ENCODE measurements around the gene NAALADL2. TPM values are rescaled to one million over a fixed set of nuclear protein-coding genes. Genes with fewer than 3 reads are reported as not detected.

The NAALADL2 gene
- total RNA-seq, result not detected

DNA sequence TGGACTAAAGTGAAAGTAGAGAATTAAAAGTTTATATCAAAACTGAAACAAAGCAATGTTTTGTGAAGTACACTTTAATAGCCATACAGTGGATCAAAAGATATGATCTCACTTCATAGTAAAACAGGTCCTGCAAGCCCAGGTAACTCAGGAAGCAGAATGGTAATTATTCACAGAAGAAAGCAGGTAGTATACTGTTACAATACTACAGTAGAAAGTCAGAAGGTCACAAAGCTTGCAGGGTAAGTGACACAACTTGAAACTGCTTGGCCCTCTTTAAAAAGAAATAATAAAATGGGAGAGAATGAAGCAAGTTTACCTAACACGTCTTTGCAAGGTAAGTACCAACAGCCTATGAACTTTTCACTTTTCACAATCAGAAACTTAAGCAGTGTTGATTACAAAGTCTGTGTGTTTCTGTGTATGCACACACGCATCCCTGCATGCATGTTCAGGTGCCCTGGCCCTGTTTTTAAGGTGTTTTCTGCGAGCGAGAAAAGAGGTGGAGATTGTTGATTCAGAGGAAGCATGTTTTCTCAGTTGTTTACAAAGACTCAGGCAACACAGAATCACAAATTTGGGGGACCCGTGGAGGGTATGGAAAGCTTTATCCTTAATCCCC is at the start of gene NAALADL2:
NAALADL2 (plus strand) TSS at position 221 of the 622 bp plus-strand sequence.
- DNase-seq, result no peak

DNA sequence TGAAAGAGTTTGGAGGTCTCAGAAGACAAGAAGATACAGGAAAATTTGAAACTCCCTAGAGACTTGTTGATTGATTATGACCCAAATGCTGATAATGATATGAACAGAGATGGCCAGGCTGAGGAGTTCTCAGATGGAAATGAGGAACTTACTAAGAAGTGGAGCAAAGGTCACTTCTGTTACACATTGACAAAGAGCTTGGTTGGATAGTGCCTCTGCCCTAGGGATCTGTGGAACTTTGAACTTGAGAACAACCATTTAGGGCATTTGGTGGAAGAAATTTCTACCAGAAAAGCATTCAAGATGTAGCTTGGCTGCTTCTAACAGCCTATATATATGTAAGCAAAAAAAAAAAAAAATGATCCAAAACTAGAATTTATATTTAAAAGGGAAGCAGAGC is 48.9 kb upstream of the NAALADL2 start:
- no peak for DNase-seq

DNA sequence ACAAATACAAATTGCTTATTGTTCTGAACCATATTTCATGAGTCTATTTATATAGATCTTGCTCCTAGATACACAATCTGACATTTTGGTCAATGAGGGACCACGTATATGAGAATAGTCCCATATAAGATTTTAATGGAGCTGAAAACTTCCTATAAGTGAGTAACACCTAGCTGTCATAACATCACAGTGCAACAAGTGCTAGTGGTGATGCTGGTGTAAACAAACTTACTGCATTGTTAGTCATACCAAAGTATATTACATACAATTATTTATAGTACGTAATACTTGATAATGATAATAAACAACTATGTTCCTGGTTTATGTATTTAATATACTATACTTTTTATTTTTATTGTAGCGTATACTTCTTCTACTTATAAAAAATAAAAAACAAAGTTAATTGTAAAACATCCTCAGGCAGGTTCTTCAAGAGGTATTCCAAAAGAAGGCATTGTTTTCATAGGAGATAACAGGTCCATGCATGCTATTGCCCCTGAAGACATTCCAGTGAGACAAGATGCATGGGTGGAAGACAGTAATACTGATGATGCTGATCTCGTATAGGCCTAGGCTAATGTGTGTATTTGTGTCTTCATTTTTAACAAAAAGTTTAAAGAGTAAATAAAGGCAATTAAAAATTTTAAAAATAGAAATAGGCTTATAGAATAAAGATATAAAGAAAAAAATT is 46.8 kb upstream of the NAALADL2 start:
- no peak for DNase-seq

DNA sequence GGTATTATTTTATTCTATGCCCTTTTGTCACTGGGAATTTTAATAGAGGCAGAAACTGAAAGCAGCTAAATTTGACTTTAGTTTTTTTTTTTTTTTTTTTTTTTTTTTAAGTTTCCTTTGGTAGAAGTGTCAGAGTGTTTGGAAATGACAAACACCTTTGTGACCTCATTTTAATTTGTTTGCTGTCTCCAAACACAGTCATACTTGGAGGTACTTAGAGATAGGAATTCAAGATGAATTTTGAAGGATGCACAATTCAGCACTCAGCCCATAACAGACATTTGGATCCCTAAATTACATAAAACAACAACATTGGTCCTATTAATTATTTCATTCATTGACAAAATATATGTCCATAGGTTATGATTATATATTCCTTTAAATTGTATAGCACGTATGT is 43.4 kb upstream of the NAALADL2 start:
- DNase-seq, result no peak

DNA sequence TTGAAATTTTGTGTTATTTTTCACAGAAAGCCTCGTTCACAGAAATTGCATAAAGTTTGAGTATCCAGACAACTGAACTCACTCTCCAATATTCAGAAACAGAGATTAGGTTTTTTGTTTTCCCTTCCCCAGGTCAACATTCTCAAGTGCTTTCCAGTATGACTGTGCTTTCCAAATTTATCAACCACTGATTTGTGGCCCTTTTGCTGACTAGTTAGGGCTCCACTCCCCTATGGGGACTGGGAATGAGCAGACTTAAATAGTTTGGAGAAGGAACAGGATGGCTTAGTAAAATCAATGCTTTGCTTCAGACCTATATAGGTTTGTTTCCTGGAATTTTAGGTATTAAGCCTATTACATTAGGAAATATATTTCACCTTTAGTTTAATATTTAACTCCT is 38.2 kb upstream of the NAALADL2 start:
- DNase-seq, result no peak

DNA sequence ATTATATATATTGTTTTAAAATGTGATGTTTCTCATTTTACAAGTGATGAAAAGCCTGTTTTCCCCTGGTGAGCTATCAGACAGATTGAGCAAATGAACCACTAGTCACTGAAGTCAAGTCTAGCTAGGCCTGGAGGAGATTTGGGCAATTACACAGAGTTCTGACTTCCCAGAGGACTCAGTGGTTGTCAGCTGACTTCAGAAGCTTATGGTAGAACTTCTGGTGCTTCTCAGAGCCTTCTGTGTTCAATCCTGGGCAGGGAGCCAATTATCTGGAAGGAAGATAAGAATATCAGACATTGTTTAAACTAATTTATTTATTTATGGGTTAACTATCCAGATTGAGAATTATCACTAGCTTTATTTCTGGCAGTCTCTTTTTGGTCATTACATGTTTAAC is 37.7 kb upstream of the NAALADL2 start:
- no peak for DNase-seq

DNA sequence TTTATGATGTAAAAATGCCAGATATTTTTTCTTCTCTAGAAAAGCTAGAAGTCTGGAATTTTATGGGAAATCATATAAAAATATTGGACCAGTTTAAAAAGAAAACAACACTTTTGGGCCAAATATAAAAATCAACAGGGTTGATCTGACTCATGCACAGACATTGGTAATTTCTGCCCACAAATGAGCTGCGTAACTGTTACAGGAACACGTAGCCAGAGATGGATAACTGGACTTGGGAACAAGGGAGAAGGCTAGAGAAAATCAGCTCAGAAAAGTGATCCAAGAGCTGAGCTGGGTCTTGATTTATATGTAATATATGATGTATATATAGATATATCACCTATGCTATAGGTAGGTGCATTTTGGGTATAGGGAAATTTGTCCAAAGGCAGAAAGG is 36.8 kb upstream of the NAALADL2 start:
- DNase-seq, result no peak

DNA sequence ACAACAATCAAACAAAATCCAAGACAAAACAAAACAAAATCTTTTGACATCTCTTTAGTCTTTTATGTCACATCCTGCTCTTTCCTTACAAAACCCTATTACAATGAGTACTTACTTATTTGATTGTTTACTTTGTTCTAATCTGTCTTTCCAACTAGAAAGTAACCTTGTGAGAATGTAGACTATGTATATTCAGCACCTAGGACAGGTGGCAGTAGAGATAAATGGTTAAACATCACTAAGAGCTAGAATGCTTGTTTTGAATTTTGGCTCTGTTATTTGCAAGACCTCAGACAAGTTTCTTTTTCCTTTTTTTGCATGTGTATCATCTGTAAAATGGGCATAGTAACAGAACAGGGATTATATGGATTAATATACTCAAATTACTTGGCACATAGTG is 33.1 kb upstream of the NAALADL2 start:
- DNase-seq, result no peak

DNA sequence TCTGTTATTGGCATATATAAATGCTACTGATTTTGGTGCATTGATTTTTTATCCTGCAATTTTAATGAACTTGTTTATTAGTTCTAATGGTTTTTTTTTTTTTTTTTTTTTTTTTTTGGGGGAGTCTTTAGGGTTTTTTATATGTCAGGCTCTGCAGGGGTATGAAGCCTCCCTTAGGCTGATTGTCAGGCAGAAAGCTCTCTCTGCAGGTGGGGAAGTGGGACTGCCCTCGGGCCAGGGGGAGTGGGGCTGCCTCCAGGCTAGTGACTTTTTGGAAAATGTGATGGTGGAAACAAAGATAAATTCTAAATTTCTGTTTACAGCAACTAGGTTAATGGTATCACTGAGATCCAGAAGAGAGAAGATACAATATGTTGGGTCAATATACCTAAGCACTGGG is 14.4 kb upstream of the NAALADL2 start:
- no peak for DNase-seq

DNA sequence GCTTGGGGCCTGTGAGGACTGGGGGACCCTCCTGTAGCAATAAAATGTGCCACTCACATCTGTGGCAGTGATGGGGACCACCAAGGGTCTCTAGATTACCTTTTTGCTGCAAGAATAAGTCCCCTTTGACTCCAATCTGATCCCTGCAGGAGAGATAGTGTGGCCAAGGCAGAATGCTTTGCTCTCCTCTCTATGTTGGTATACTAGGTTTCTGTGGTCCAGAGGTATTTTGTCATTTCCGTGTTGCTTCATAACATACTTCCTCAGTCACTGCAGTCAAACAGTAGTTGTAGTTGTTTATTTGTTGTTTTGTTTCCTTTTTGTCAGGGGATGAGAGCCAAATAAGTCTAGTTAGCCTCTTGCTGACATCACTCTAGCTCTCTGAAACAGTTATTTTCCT is 13.1 kb upstream of the NAALADL2 start:
- DNase-seq, result no peak

DNA sequence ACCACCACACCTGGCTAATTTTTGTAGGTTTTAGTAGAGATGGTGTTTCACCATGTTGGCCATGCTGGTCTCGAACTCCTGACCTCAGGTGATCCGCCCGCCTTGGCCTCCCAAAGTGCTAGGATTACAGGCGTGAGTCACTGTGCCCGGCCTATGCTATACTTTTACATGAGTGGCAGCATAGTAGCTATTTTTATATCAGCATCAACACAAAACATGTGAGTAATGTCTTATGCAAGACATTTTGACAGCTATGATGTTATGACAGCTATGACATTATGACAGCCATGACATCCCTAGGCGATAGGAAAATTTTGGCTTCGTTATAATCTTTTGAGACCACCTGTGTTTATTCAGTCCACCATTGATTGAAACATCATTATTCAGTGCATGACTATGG is 4.1 kb upstream of the NAALADL2 start:
- DNase-seq, result no peak

DNA sequence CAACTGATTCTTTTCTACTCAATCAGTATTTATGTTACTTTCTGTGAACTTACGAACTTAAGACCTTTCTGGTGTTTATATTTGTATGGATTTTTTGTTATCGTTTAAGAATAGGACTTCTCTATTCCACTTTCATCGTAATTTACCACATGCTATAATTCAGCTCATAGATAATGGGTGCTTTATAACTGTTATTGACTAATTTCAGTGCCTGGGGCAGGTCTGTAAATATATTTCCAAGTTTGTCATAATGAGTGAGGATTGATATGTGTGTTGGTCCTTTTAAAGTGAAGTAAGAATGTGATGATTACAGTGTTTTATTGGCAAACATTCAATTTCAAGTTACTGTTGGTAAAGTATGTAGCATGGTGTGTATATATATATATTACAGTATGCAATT is 1.8 kb upstream of the NAALADL2 start:
- no peak for DNase-seq

DNA sequence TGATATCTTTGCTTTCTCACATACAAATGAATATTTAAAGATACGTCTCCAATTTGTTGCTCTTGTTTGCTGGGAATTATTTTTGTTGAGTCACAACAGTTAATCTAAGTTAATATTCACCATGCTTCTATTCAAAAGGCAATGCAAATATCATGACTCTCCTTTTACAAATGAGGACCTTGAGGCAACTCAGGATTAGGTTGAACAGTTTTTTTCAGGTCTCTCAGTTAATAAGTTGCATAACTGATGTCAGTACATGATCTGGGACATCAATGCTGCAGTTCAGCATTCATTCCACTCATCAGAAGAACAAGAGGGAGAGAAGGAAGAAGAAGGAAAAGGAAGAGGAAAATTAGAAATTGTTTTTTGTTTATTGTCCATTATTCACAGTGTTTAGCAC is 781 bp upstream of the NAALADL2 start:
- DNase-seq, result no peak

DNA sequence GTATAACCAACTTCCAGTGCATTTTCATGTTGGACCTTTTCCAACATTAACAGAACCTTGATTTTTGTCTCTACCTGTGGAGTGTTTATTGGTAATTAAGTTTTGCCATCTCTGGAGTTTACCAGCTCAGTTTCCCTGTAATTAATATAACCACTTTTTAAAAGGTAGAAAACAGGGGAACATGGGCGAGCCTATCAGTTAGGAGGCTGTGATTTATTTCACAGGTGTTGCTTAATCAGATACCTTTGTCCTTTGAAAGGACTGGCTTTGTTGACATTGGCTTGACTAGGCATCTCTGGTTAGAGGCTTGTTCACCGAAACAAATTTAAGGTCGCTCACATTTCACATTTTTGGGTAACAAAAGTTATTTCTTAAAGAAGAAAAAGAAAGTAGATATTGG is 622 bp downstream of the NAALADL2 start:
- no peak for DNase-seq

DNA sequence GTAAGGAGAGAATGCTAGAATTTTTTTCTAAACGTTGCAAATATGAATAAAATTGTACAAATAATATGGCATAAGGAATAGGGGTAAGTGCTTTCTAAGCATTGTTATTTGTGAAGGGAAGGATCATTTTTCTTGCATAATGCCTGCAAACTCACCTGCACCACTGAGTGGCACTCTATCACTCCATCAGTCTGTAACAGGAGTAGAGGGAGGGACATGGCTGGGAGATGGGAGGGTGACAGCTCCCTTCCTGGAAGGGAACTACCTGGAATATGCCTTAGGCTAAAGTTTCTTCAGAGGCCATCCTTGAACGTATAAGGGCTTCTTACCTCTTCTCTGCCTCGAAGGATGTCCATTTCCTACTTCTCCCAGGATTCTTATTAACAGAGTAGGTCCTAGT is 3.0 kb downstream of the NAALADL2 start:
- no peak for DNase-seq

DNA sequence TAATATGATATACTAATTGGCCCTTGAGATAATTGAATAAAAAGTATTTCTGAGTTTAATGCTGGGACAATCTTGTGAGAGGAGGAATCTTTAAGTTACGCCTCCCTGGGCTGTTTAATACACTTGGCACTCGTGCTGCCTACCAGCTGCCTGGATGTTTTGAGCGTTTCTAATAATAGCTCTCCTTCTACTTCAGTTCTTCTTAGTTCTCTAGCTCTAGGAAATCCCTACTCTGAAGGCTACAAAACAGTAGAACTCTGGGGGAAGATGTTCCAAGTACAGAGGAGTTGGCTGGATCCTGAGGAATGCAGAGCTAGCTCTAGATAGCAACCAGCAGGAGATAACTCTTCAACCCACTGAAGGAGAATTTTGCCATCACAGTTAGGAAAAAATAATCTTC is 3.5 kb downstream of the NAALADL2 start:
- no peak for DNase-seq

DNA sequence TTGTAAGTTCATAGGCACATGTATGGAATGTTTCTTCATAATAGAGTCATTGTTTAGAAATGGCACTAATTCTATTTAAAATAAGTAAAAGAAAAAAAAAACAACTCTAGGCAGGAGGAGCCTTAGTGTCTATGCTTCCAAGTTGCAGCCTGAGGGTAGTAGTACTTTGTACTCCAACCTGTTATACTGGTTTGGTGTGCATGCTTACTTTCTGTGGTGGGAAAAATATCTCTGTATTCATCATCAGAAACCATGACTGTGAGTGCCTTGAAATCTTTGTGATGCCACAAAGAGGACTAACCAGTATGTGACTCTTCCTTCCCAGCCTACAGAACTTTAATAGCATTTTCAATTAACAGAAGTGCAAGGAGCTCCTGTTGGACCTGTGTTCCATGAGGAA is 4.4 kb downstream of the NAALADL2 start:
- no peak for DNase-seq

DNA sequence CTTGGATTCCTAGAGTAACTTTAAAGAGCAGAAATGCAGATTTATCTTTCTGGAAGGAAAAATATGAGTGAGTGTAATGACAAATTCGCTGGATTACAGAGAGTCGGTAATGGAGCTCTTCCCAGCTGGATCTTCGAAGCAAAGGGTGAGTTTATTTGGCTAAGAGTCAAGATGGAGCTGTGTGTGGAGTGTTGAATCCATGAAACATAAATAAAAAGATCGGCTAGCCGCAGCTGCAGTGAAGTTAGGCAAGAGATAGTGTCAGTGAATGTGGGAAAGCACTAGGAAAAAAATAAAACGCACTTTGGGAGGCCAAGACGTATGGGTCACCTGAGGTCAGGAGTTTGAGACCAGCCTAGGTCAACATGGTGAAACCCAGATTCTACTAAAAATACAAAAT is 10.3 kb downstream of the NAALADL2 start:
- DNase-seq, result no peak

DNA sequence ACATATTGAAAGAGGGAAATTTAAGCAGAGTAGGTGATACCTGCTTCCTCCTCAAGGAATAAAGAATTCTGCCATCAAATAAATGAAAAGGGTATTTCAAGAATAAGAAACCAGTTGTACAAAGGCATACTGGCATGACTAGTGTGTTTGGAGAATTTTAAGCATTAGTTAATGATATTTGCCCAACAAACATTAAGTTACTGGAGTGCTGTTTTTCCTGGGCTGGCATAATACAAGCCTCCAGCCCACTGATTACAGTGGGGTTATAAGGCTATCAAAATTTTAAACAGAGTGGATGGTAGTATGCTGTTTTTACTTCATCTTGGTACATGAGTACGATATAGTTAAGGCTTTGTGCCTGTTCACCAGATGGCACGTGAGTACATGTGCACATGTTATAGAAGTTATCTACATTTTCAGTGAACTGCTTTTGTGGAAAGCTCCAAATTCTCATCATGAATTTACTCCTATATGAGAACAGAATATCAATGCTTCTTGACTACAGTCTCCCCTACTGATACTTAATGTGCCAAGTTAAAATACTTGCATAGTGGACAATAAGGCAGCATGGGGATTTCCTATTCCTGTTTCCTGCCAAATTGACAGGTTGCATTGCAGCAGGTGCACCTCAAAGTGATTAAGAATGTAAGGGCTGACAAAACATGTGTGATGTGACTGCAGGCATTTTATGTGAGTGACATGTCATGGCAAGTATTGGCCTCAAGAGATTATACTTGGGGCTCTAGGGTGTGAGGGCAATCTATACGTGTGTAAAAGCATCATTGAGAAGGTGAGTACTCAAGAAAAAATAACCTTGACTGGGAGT is 14.9 kb downstream of the NAALADL2 start:
- DNase-seq, result no peak

DNA sequence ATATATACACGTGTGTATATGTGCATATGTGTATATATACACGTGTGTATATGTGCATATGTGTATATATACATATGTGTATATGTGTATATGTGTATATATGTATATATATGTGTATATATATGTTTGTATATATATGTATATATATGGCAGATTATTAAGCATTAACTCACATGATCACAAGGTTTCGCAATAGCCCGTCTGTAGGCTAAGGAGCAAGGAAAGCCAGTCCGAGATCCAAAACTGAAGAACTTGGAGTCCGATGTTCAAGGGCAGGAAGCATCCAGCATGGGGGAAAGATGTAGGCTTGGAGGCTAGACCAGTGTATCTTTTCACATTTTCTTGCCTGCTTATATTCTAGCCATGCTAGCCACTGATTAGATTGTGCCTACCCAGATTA is 23.7 kb downstream of the NAALADL2 start:
- DNase-seq, result no peak

DNA sequence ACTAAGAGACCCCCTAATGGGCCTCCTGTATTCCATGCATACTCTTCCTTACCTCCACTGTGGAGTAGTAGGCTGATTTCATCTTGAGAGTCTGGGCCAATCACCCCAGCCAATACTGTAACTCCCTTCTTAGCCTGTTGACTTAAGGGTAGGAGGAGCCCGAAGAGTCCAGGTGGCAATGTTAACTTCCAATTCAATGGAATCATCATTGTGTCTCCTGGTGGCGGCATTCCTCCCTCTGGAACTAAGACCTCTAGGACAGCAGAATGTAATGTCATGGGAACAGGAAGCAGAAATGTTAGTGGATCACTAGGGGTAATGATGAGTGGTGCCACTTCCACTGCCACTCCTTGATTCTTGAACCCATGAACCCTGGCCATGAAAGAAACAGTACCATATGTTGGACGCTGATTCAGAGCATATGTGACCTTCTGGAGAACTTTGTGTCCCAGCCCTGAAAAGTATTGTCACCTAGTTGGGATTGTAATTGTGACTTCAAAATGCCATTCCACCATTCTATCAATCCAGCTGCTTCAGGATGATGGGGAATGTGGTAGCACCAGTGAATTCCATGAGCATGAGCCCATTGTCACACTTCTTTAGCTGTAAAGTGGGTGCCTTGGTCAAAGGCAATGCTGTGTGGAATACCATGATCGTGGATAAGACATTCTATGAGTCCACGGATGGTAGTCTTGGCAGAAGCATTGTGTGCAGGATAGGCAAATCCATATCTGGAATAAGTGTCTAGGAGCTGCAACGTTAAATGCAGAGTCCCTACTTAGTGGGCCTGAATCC is 24.9 kb downstream of the NAALADL2 start:
- DNase-seq, result no peak

DNA sequence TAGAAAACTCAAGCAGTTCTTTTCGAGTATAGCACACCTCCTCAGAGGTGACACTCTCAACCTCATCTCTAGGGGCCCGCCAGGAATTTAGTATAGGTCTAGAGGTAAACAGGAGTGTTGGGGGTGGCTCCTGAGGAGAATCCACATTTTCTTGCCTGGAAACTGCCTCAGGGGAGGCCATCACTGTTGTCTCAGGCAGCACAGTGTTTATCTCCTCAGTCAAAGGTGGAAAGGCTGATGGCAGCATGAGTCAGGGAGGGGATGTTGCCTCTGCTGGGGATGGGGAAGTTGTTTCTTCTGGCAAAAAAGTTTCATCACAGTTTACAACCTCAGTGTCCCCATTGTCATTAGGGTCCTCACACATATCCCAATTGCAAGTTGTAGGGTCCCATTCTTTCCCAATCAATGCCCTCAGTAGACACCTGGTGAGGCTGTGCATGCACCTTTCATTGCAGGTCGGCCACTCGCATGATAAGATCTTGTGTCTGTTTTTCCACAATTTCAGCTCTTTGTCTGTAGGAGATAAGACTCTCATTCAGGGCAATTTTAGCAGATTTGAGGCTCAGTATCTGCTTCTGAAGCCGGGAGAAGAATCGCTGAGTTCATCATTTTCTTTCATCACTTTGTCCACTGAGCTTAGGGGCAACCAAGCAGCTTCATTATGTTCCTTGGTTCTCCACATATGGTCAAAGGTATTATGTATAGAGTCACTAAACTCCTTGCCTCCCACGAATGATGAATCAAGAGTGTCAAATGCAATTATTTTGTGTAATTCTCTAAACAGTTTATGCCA is 25.8 kb downstream of the NAALADL2 start:
- DNase-seq, result no peak
